IMR-90 (cell line): ENCODE measurements around the gene PIGP. TPM values are rescaled to one million over a fixed set of nuclear protein-coding genes. Genes with fewer than 3 reads are reported as not detected.

Source experiments
- ATAC-seq: fragments of 200-7000 bp; cut with Tn5 transposase; 2 replicates; pipeline ENCODE4 v1.9.1; 2020; ENCODE audit warnings: low read depth, mild to moderate bottlenecking, moderate library complexity
- BruUV-seq: library from RNA; stranded (reverse); fragments of 400-500 nt; replicated peaks from 2 replicates; lab custom pipeline; 2021; lab: Mats Ljungman, UMichigan
- CTCF ChIA-PET: fragments of 300-600 bp; formaldehyde crosslinking; extraction: SDS; loops from one replicate; lab custom pipeline; 2021; ENCODE audit warnings: antibody characterized with exemption; lab: Yijun Ruan, JAX
- POLR2A ChIA-PET: fragments of 300-600 bp; sonication (Branson Sonifier 250); formaldehyde crosslinking; loops from one replicate; lab custom pipeline; 2022; ENCODE audit warnings: antibody characterized with exemption; ENCODE audit not compliant: unreplicated experiment; lab: Charles Lee
- DNase-seq: peaks from one replicate; pipeline ENCODE4 v3.0.0; 2013
- H2AFZ ChIP-seq: replicated peaks from 2 replicates; pipeline ENCODE3; 2013; ENCODE audit warnings: low read length, mild to moderate bottlenecking; ENCODE audit not compliant: poor library complexity
- H2AK5ac ChIP-seq: 2 replicates; pipeline ENCODE4 v1.6.1; 2013; ENCODE audit warnings: low read depth, low read length, inconsistent platforms
- H2AK9ac ChIP-seq: replicated peaks from 2 replicates; pipeline ENCODE3; 2013; ENCODE audit warnings: mild to moderate bottlenecking, low read depth, low read length, moderate library complexity; ENCODE audit not compliant: poor library complexity
- H2BK120ac ChIP-seq: 2 replicates; pipeline ENCODE4 v1.6.1; 2013; ENCODE audit warnings: low read depth, low read length, inconsistent platforms
- H2BK15ac ChIP-seq: 3 replicates; pipeline ENCODE4 v1.6.1; 2013; ENCODE audit warnings: low read depth, low read length, inconsistent platforms
- H2BK20ac ChIP-seq: 2 replicates; pipeline ENCODE4 v1.6.1; 2013; ENCODE audit warnings: low read depth, mild to moderate bottlenecking, inconsistent platforms, low read length, moderate library complexity
- H2BK5ac ChIP-seq: 2 replicates; pipeline ENCODE4 v1.6.1; 2013; ENCODE audit warnings: mild to moderate bottlenecking, low read depth, low read length, inconsistent platforms; ENCODE audit not compliant: poor library complexity, severe bottlenecking
- H3K14ac ChIP-seq: replicated peaks from 2 replicates; pipeline ENCODE4 v1.6.1; 2013; ENCODE audit warnings: low read depth, low read length, inconsistent platforms
- H3K18ac ChIP-seq: 2 replicates; pipeline ENCODE4 v1.6.1; 2013; ENCODE audit warnings: low read depth, low read length, control low read depth
- H3K23ac ChIP-seq: 2 replicates; pipeline ENCODE4 v1.6.1; 2013; ENCODE audit warnings: low read depth, low read length, inconsistent platforms
- H3K27ac ChIP-seq: 2 replicates; pipeline ENCODE4 v1.5.1; 2013; ENCODE audit warnings: mild to moderate bottlenecking, control low read depth, low read length; ENCODE audit not compliant: insufficient read depth
- H3K27me3 ChIP-seq: 2 replicates; pipeline ENCODE4 v1.6.1; 2013; ENCODE audit warnings: low read length; ENCODE audit not compliant: control insufficient read depth, insufficient read depth
- H3K36me3 ChIP-seq: 2 replicates; pipeline ENCODE4 v1.6.1; 2013; ENCODE audit warnings: low read length, mixed read lengths; ENCODE audit not compliant: control insufficient read depth, insufficient read depth
- H3K4ac ChIP-seq: 2 replicates; pipeline ENCODE4 v1.6.1; 2013; ENCODE audit warnings: low read depth, low read length, inconsistent platforms
- H3K4me1 ChIP-seq: 2 replicates; pipeline ENCODE4 v1.6.1; 2013; ENCODE audit warnings: low read length, mixed read lengths; ENCODE audit not compliant: control insufficient read depth, insufficient read depth
- H3K4me2 ChIP-seq: 2 replicates; pipeline ENCODE4 v1.6.1; 2013; ENCODE audit warnings: low read depth, mild to moderate bottlenecking, control low read depth, low read length, moderate library complexity
- H3K4me3 ChIP-seq: 2 replicates; pipeline ENCODE4 v1.5.1; 2013; ENCODE audit warnings: low read depth, mild to moderate bottlenecking, control low read depth, low read length, moderate library complexity; ENCODE audit not compliant: insufficient read depth
- H3K56ac ChIP-seq: 2 replicates; pipeline ENCODE4 v1.6.1; 2013; ENCODE audit warnings: low read length, inconsistent platforms; ENCODE audit not compliant: insufficient read depth; ENCODE audit errors: extremely low read depth
- H3K79me1 ChIP-seq, 2 experiments: 2 replicates each; pipeline ENCODE4 v1.6.1; 2013; ENCODE audit warnings: low read length in 2 of 2, inconsistent platforms in 1 of 2, low read depth in 1 of 2
- H3K9ac ChIP-seq: 2 replicates; pipeline ENCODE4 v1.6.1; 2013; ENCODE audit warnings: low read depth, low read length, control low read depth
- H3K9me1 ChIP-seq: 2 replicates; pipeline ENCODE4 v1.6.1; 2013; ENCODE audit warnings: low read length, inconsistent platforms; ENCODE audit not compliant: insufficient read depth
- H3K9me3 ChIP-seq: 2 replicates; pipeline ENCODE4 v1.6.1; 2013; ENCODE audit warnings: low read length; ENCODE audit not compliant: control insufficient read depth, insufficient read depth
- H4K20me1 ChIP-seq: 2 replicates; pipeline ENCODE4 v1.6.1; 2013; ENCODE audit warnings: low read length, inconsistent platforms; ENCODE audit not compliant: insufficient read depth
- H4K5ac ChIP-seq: 2 replicates; pipeline ENCODE4 v1.6.1; 2013; ENCODE audit warnings: mild to moderate bottlenecking, low read depth, low read length, control low read depth
- H4K8ac ChIP-seq, 2 experiments: 2 replicates each; pipeline ENCODE4 v1.6.1; 2013; ENCODE audit warnings: low read depth in 2 of 2, low read length in 2 of 2, control low read depth in 1 of 2, inconsistent platforms in 1 of 2
- H4K91ac ChIP-seq: 2 replicates; pipeline ENCODE4 v1.6.1; 2013; ENCODE audit warnings: low read depth, low read length, inconsistent platforms; ENCODE audit not compliant: insufficient read depth
- CEBPB ChIP-seq: IDR thresholded peaks from 2 replicates; pipeline ENCODE4 v1.6.1; 2012; ENCODE audit warnings: low read depth, low read length, improper control_type of control experiment
- CHD1 ChIP-seq: IDR thresholded peaks from 2 replicates; pipeline ENCODE4 v1.6.1; 2012; ENCODE audit warnings: low read depth, low read length, improper control_type of control experiment
- FOS ChIP-seq: fragments of 150-350 bp; IDR thresholded peaks from 2 replicates; pipeline ENCODE4 v1.6.1; 2016; ENCODE audit warnings: low read depth, low read length
- MAFK ChIP-seq: IDR thresholded peaks from 2 replicates; pipeline ENCODE4 v1.6.1; 2012; ENCODE audit warnings: low read depth, low read length, improper control_type of control experiment
- MAZ ChIP-seq: IDR thresholded peaks from 2 replicates; pipeline ENCODE4 v1.6.1; 2012; ENCODE audit warnings: low read depth, mild to moderate bottlenecking, low read length, improper control_type of control experiment, moderate library complexity, borderline replicate concordance
- NFE2L2 ChIP-seq: fragments of 150-350 bp; IDR thresholded peaks from 2 replicates; pipeline ENCODE4 v1.6.1; 2016; ENCODE audit warnings: low read depth, mild to moderate bottlenecking, low read length
- POLR2A ChIP-seq: IDR thresholded peaks from 2 replicates; pipeline ENCODE4 v1.6.1; 2012; ENCODE audit warnings: mild to moderate bottlenecking, low read depth, low read length
- RAD21 ChIP-seq: IDR thresholded peaks from 2 replicates; pipeline ENCODE4 v1.6.1; 2012; ENCODE audit warnings: low read length, improper control_type of control experiment
- RCOR1 ChIP-seq: IDR thresholded peaks from 2 replicates; pipeline ENCODE4 v1.6.1; 2012; ENCODE audit warnings: mild to moderate bottlenecking, low read length, improper control_type of control experiment; ENCODE audit not compliant: insufficient replicate concordance
- RFX5 ChIP-seq: IDR thresholded peaks from 2 replicates; pipeline ENCODE4 v1.8.0; 2012; ENCODE audit warnings: low read depth, mild to moderate bottlenecking, low read length, moderate library complexity
- SMC3 ChIP-seq: fragments of 150-350 bp; IDR thresholded peaks from 2 replicates; pipeline ENCODE4 v1.6.1; 2016; ENCODE audit warnings: low read depth, mild to moderate bottlenecking, antibody characterized with exemption, low read length, moderate library complexity
- USF2 ChIP-seq: fragments of 150-350 bp; IDR thresholded peaks from 2 replicates; pipeline ENCODE4 v1.6.1; 2017; ENCODE audit warnings: mild to moderate bottlenecking, antibody characterized with exemption, low read length, low read depth
- WGBS, 2 experiments: methylation state at CpG; one replicate each; pipeline versions ENCODE4 v1.1.5 to v1.1.7; 2013; ENCODE audit warnings: missing lambda C conversion rate in 2 of 2; ENCODE audit not compliant: insufficient read length in 1 of 2; ENCODE audit errors: extremely low coverage in 2 of 2; 5-methylcytosine and 5-hydroxymethylcytosine counted together
- dilution Hi-C: fragments of 300-500 bp; cut with HindIII; formaldehyde crosslinking; loops from one replicate; pipeline ENCODE4 v1.14.3; 2018; ENCODE audit warnings: low sequenced_read_pairs; ENCODE audit not compliant: unreplicated experiment
- in situ Hi-C: fragments of 300-500 bp; cut with MboI; formaldehyde crosslinking; loops from 3 replicates; pipeline ENCODE4 v1.14.3; 2019; ENCODE audit warnings: low sequenced_read_pairs, inconsistent platforms, mixed read lengths
- intact Hi-C: fragments of 100-400 bp; cut with micrococcal nuclease; formaldehyde crosslinking; loops from 2 replicates; pipeline ENCODE4 v1.10.0; 2022
- polyA plus RNA-seq, 3 experiments: library from polyadenylated mRNA; depleted of rRNA; stranded (reverse); fragments of >200 nt; gene quantifications; 2 replicates each; pipeline ENCODE4 v1.2.3, GENCODE V29; 2012; ENCODE audit warnings: low replicate concordance in 1 of 3
- total RNA-seq: library from RNA; depleted of rRNA; stranded (reverse); fragments of >200 nt; gene quantifications from 2 replicates; pipeline ENCODE4 v1.2.3, GENCODE V29; 2012
- TF ChIP-seq, protein P1 (sequence below): fragments of 150-350 bp; IDR thresholded peaks from 2 replicates; pipeline ENCODE4 v1.6.1; 2016; ENCODE audit warnings: low read depth, mild to moderate bottlenecking, low read length, moderate library complexity, borderline replicate concordance

The PIGP gene
- total and polyA plus RNA-seq, 2 of the 4 experiments (the other 2 are of a cell fraction) = 4.1 to 15.4 TPM

- Histone ChIP-seq H2BK120ac (no peak overlapping the region), H2AK9ac (no peak overlapping the region), H4K20me1 (peaks cover 4% of the 10 kb centered on the region; the same call in 1 of the 2 replicates), H3K9ac (no peak overlapping the region), H3K4me1 (peaks cover 4% of the 10 kb centered on the region), H3K9me3 (no peaks in the 10 kb centered on the region), H3K27me3 (no peaks in the 10 kb centered on the region), H4K8ac (no peak overlapping the region), H2BK5ac (no peak overlapping the region), H3K18ac (no peak overlapping the region), H3K4me2 (no peak overlapping the region), H3K79me1 (peaks cover 29 to 44% of the 10 kb centered on the region in 2 experiments), H4K5ac (no peak overlapping the region), H4K91ac (no peak overlapping the region), H2BK20ac (no peak overlapping the region), H3K14ac (no peak overlapping the region), H3K36me3 (peaks cover 31% of the 10 kb centered on the region), H2AK5ac (no peak overlapping the region), H3K27ac (no peak overlapping the region), H3K56ac (no peak overlapping the region), H3K23ac (no peak overlapping the region), H2BK15ac (no peak overlapping the region), H3K9me1 (peaks cover 2% of the 10 kb centered on the region), H2AFZ (no peak overlapping the region), H3K4me3 (no peak overlapping the region), H3K4ac (no peak overlapping the region)
- in situ Hi-C loops = no loop called here
- dilution Hi-C loops = no loop called here
- DNase-seq (no peak), ATAC-seq (no peak)
- ChIA-PET POLR2A (no interaction called here), CTCF (no interaction called here)
- no peak for TF ChIP-seq MAFK
- TF ChIP-seq MAZ = no peak
- no peak for TF ChIP-seq NFE2L2
- TF ChIP-seq FOS = no peak
- TF ChIP-seq POLR2A = no peak
- TF ChIP-seq, protein P1, sequence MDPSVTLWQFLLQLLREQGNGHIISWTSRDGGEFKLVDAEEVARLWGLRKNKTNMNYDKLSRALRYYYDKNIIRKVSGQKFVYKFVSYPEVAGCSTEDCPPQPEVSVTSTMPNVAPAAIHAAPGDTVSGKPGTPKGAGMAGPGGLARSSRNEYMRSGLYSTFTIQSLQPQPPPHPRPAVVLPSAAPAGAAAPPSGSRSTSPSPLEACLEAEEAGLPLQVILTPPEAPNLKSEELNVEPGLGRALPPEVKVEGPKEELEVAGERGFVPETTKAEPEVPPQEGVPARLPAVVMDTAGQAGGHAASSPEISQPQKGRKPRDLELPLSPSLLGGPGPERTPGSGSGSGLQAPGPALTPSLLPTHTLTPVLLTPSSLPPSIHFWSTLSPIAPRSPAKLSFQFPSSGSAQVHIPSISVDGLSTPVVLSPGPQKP = no peak
- TF ChIP-seq CEBPB = no peak
- TF ChIP-seq CHD1 = no peak
- TF ChIP-seq RFX5 = no peak
- no peak for TF ChIP-seq RCOR1
- no peak for TF ChIP-seq RAD21
- no peak for TF ChIP-seq SMC3
- no peak for TF ChIP-seq USF2
- WGBS, 2 experiments = 100% methylated on average over 1 of the region's 2 CpGs; no CpG with 5 or more reads in 1 of the 2 experiments
- no TSS peak for BruUV-seq
- intact Hi-C loops = no loop called here
Observed at GRCh38 chr21:37098751-37099150, 25.9 kb upstream of the PIGP start.
